GM21619 (cell line): ENCODE results near the gene NKAIN2.
"Not testable (repeated sequence)": the region's sequence is repeated elsewhere in the genome, so short reads cannot be mapped to it uniquely, and the experiment has no call there.

Source experiments
- ATAC-seq: cut with Tn5 transposase; IDR thresholded peaks from one replicate; pipeline ENCODE4 v1.9.1; 2021; ENCODE audit not compliant: unreplicated experiment

The NKAIN2 gene

GRCh38 chr6:124190256-124190655, 386.6 kb downstream of the NKAIN2 start:
- no peak for ATAC-seq

- no peak for ATAC-seq
Observed at GRCh38 chr6:124193132-124193531, 389.5 kb downstream of the NKAIN2 start.

DNA sequence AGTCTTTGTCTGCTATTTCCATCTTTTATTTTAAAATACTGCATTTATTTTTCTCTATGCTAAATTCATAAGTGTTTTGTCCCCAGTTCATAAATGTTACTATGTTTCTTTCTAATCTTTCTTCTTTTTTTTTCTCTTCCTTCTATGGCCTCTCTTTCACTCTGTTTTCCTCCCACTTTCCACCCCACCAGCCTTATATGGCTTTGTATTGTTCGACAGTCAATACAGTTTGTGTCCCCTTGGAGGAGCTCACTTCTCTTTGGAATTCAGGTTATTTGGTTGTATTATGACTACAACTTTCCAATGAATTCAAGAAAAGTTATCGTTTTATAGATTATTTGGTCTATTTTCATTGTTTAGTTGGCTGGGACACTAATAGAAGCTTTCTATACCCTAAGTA, 393.5 kb downstream of the NKAIN2 start:
- no peak for ATAC-seq

DNA sequence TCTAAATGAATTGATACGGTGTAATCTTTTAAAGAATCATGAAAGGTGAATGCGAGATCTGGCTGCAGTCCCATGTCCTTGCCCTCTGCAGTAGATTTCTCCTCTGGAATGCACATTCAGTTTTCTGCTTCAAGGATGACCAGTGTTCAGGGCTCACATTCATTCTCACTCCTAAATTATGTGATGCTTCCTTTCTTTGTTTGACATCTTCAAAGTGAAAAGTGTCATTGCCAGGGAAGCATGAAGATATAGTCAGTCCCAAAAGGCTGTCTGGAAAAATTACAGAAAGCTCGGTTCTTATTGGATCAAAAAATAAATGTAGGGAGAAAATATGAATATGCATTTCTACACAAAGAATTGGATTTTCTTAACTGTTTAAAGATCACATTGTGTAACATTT, 395.6 kb downstream of the NKAIN2 start:
- ATAC-seq, result no peak

GRCh38 chr6:124200661-124201060, 397.0 kb downstream of the NKAIN2 start:
- ATAC-seq, result no peak

GRCh38 chr6:124203101-124203811, 399.6 kb downstream of the NKAIN2 start:
- ATAC-seq, result no peak

DNA sequence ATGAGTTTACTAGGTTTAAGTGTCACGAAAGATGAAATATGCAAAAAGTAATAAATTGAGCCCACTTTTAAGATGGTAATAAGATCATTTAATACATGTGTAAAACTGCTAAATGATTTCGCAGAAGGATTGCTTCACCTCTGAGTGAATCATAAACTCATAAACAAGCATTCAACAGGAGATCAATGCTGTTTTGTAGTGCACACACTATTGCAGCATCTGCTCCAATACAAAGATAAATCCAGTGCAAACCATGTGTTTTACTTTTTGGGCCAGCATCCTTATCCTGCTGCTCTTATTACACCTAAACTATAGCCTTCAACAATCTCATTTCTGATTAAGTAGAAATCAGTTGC, 400.1 kb downstream of the NKAIN2 start:
- no peak for ATAC-seq

GRCh38 chr6:124205921-124206320, 402.3 kb downstream of the NKAIN2 start:
- no peak for ATAC-seq

GRCh38 chr6:124223611-124224345, 420.1 kb downstream of the NKAIN2 start:
- no peak for ATAC-seq

- ATAC-seq, result no peak
Observed at GRCh38 chr6:124226396-124226795, 422.7 kb downstream of the NKAIN2 start.

- no peak for ATAC-seq
Observed at GRCh38 chr6:124233221-124233620, 429.6 kb downstream of the NKAIN2 start.

DNA sequence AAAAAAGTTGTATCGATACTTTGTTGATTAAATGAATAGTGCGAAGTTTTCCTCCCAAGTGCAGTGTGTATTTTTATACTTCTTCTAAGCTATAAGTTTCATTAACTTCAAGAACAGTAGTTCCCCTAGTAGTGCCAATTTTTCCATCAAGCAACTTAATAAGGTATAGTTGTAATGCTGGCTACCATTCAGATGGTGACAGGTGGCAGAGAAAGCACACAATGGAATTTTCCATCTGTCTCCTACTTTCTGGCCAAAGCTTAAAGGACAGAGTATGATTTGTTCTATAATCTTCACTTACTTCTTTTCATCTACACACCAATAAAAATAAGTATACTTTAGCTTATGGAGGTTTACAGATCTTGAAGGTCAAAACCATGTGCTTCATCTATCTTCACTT, 431.1 kb downstream of the NKAIN2 start:
- ATAC-seq, result no peak

- ATAC-seq, result no peak
Observed at GRCh38 chr6:124237911-124238310, 434.2 kb downstream of the NKAIN2 start.

DNA sequence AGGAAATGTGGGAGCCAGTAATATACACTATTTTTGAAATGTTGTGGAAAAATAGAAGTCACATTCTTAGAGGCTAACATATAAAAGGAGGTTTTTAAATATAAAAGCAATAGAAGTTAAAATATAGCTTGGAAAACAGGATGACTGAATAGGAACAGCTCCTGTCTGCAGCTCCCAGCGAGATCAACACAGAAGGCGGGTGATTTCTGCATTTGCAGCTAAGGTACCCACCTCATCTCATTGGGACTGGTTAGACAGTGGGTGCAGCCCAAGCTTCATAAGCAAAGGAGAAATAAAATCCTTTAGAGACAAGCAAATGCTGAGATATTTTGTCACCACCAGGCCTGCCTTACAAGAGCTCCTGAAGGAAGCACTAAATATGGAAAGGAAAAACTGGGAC, 434.7 kb downstream of the NKAIN2 start:
- ATAC-seq, result not testable (repeated sequence)

GRCh38 chr6:124254941-124255685, 451.4 kb downstream of the NKAIN2 start:
- no peak for ATAC-seq

DNA sequence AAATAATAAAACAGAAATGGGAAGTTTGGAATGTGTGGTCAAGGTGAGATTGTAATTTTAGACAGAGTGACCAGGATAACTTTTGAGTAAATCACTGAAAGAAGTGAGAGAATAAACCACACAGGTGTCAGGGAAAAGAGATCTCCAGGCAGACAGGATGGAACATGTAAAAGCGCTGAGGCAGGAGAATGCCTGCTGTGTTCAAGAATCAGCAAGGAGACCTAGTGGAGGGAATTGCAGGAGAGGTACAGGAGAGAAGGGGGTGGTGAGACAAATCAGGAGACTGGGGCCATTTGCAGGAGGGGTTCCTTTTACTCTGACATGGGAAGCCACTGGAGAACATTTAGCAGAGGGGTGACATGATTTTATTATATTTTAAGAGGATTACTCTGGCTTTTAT, 456.7 kb downstream of the NKAIN2 start:
- no peak for ATAC-seq

- ATAC-seq, result no peak
Observed at GRCh38 chr6:124269733-124270132, 466.1 kb downstream of the NKAIN2 start.

GRCh38 chr6:124273701-124274100, 470.0 kb downstream of the NKAIN2 start:
- ATAC-seq, result no peak

DNA sequence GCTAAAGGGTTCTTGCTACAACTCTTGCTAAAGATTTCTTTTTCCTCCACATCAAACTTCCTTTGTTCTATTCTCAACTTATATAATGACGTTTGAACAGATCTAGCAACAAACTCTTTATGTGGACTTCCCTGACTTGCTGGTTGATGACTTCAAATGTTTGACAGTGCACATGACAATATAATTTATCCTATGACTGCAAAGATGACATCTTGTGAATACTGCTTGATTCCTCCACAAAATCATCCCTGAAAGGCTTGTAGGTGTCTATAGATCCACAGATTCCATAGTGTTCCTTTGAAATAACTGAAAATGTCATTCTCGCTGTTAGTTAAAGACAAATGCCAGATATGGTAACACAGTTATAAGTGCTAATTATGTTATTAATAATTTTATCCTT, 478.9 kb downstream of the NKAIN2 start:
- no peak for ATAC-seq

GRCh38 chr6:124283486-124283885, 479.8 kb downstream of the NKAIN2 start:
- no peak for ATAC-seq

GRCh38 chr6:124285146-124285545, 481.5 kb downstream of the NKAIN2 start:
- ATAC-seq, result no peak
